HepG2 (cell line): Measurements from ENCODE around the gene ADCY1. TPM values are rescaled to one million over a fixed set of nuclear protein-coding genes. Genes with fewer than 3 reads are reported as not detected.

ENCODE experiments used
- ATAC-seq: fragments of 200-7000 bp; cut with Tn5 transposase; 3 replicates; pipeline ENCODE4 v1.9.1; 2020; ENCODE audit warnings: mild to moderate bottlenecking, moderate library complexity
- BruUV-seq: library from RNA; stranded (reverse); fragments of 400-500 nt; replicated peaks from 2 replicates; lab custom pipeline; 2021; lab: Mats Ljungman, UMichigan
- CTCF ChIA-PET: fragments of 300-600 bp; formaldehyde crosslinking; extraction: SDS; loops from one replicate; lab custom pipeline; 2021; ENCODE audit warnings: low total read pairs, inconsistent platforms, low intra/inter-chr PET ratio; lab: Yijun Ruan, JAX
- POLR2A ChIA-PET: fragments of 350-600 bp; sonication (Branson Sonifier 250); formaldehyde crosslinking; loops from one replicate; lab custom pipeline; 2020; ENCODE audit warnings: antibody characterized with exemption, inconsistent platforms; lab: Yijun Ruan, JAX
- DNase-seq: peaks from one replicate; pipeline ENCODE4 v3.0.0-alpha.2; 2015; ENCODE audit warnings: low spot score
- FAIRE-seq: peaks from 3 replicates; lab custom pipeline; 2011; peaks lifted over from hg19 to GRCh38; lab: Jason Lieb, UNC
- H2AFZ ChIP-seq: one replicate; pipeline ENCODE4 v1.6.1; 2011; ENCODE audit warnings: low read length, inconsistent platforms
- H3K27ac ChIP-seq: fragments of 300-600 bp; 3 replicates; pipeline ENCODE4 v1.8.0; 2011; ENCODE audit warnings: mixed run types, mild to moderate bottlenecking, mixed read lengths, low read length, inconsistent platforms; ENCODE audit not compliant: insufficient read depth; ENCODE audit errors: extremely low read length
- H3K27me3 ChIP-seq, 2 experiments: fragments of 200-600 bp in 1 of 2; 2 replicates in 1 of 2; 3 replicates in 1 of 2; pipeline versions ENCODE4 v1.6.0 to v1.8.0; 2011; ENCODE audit warnings: low read length in 2 of 2, mild to moderate bottlenecking in 2 of 2, moderate library complexity in 2 of 2, inconsistent platforms in 1 of 2; ENCODE audit not compliant: insufficient read depth in 2 of 2, control insufficient read depth in 1 of 2
- H3K36me3 ChIP-seq, 2 experiments: fragments of 200-600 bp in 1 of 2; replicated peaks in 1 of 2; 2 replicates in 1 of 2; 3 replicates in 1 of 2; pipeline versions ENCODE4 v1.5.1 to v1.8.0; 2011; ENCODE audit warnings: low read length in 2 of 2, inconsistent platforms in 1 of 2; ENCODE audit not compliant: insufficient read depth in 2 of 2, control insufficient read depth in 1 of 2
- H3K4me1 ChIP-seq: 2 replicates; pipeline ENCODE4 v1.5.1; 2012; ENCODE audit warnings: low read length, inconsistent platforms; ENCODE audit not compliant: insufficient read depth
- H3K4me2 ChIP-seq: 2 replicates; pipeline ENCODE4 v1.6.0; 2011; ENCODE audit warnings: low read depth, low read length, inconsistent platforms
- H3K4me3 ChIP-seq, 3 experiments: fragments of 200-600 bp in 1 of 3; sonication (generic), shearing (Covaris generic) in 1 of 3; replicated peaks in 1 of 3; 2 replicates each; pipeline ENCODE4 v1.5.1; 2011 to 2016; ENCODE audit warnings: low read length in 3 of 3, inconsistent platforms in 2 of 3, low read depth in 2 of 3, mild to moderate bottlenecking in 2 of 3, control low read depth in 1 of 3, mixed read lengths in 1 of 3; ENCODE audit not compliant: insufficient read depth in 1 of 3
- H3K79me2 ChIP-seq: one replicate; pipeline ENCODE4 v1.6.1; 2011; ENCODE audit warnings: low read length, inconsistent platforms; ENCODE audit not compliant: insufficient read depth
- H3K9ac ChIP-seq: 2 replicates; pipeline ENCODE4 v1.6.0; 2011; ENCODE audit warnings: mild to moderate bottlenecking, low read depth, low read length, inconsistent platforms; ENCODE audit not compliant: insufficient read depth
- H3K9me3 ChIP-seq: 2 replicates; pipeline ENCODE4 v1.5.1; 2012; ENCODE audit warnings: mild to moderate bottlenecking, low read length
- H4K20me1 ChIP-seq: 2 replicates; pipeline ENCODE4 v1.6.0; 2011; ENCODE audit warnings: inconsistent platforms, mild to moderate bottlenecking, low read length, moderate library complexity; ENCODE audit not compliant: insufficient read depth
- ATAD3A ChIP-seq: sonication (generic); formaldehyde crosslinking; IDR thresholded peaks from 2 replicates; pipeline ENCODE4 v1.4.0; 2020; ENCODE audit warnings: missing genetic modification reagents
- BHLHE40 ChIP-seq: IDR thresholded peaks from 2 replicates; pipeline ENCODE4 v1.6.1; 2011; ENCODE audit warnings: low read length, improper control_type of control experiment
- GZF1 ChIP-seq: sonication (generic); formaldehyde crosslinking; IDR thresholded peaks from 2 replicates; pipeline ENCODE4 v1.5.1; 2020; ENCODE audit warnings: mild to moderate bottlenecking, missing genetic modification reagents
- HOXA5 ChIP-seq: sonication (generic); formaldehyde crosslinking; IDR thresholded peaks from 2 replicates; pipeline ENCODE4 v1.4.0; 2020; ENCODE audit warnings: missing genetic modification reagents
- MEF2D ChIP-seq: sonication (generic); formaldehyde crosslinking; IDR thresholded peaks from 2 replicates; pipeline ENCODE4 v1.5.1; 2020; ENCODE audit warnings: mild to moderate bottlenecking, missing genetic modification reagents
- MTA3 ChIP-seq: sonication (generic); formaldehyde crosslinking; IDR thresholded peaks from 2 replicates; pipeline ENCODE4 v1.4.0; 2020; ENCODE audit warnings: missing genetic modification reagents
- NPAS2 ChIP-seq: sonication (generic); formaldehyde crosslinking; IDR thresholded peaks from 2 replicates; pipeline ENCODE4 v1.8.0; 2022; ENCODE audit warnings: mild to moderate bottlenecking, missing genetic modification reagents, borderline replicate concordance
- ZNF549 ChIP-seq: sonication (generic); formaldehyde crosslinking; IDR thresholded peaks from 2 replicates; pipeline ENCODE4 v1.5.0; 2020; ENCODE audit warnings: missing genetic modification reagents
- ZNF564 ChIP-seq: sonication (generic); formaldehyde crosslinking; IDR thresholded peaks from 2 replicates; pipeline ENCODE4 v1.8.1; 2023; ENCODE audit warnings: mild to moderate bottlenecking, missing genetic modification reagents
- ZNF614 ChIP-seq: IDR thresholded peaks from 2 replicates; pipeline ENCODE4 v1.6.1; 2018; ENCODE audit warnings: missing biosample characterization, missing genetic modification reagents, inconsistent platforms, borderline replicate concordance
- ZNF674 ChIP-seq: sonication (generic); formaldehyde crosslinking; IDR thresholded peaks from 2 replicates; pipeline ENCODE4 v1.5.0; 2020; ENCODE audit warnings: low read depth, mild to moderate bottlenecking, missing genetic modification reagents
- WGBS: methylation state at CpG from one replicate; pipeline ENCODE4 v1.1.6; 2017; ENCODE audit warnings: low lambda C conversion rate; 5-methylcytosine and 5-hydroxymethylcytosine counted together
- in situ Hi-C: cut with HindIII; loops from 2 replicates; pipeline ENCODE4 v1.10.0; 2017; ENCODE audit warnings: low pct_unique_long_range_greater_than_20kb; ENCODE audit not compliant: extremely low pct_ligation_motif_present
- intact Hi-C: fragments of 100-400 bp; cut with micrococcal nuclease; formaldehyde crosslinking; loops from one replicate; pipeline ENCODE4 v1.10.0; 2022; ENCODE audit not compliant: unreplicated experiment
- polyA plus RNA-seq, 8 experiments: library from polyadenylated mRNA; depleted of rRNA in 3 of 8; stranded (reverse) in 7 of 8; unstranded in 1 of 8; fragments of >200 nt; fragmentation: Illumina TruSeq in 4 of 8; extraction: Trizol in 4 of 8; gene quantifications; 2 replicates each; pipeline versions ENCODE4 v1.2.1 to v1.2.3, GENCODE V29; 2011 to 2016; ENCODE audit warnings: low read depth in 4 of 8, missing spikeins in 1 of 8, mixed read lengths in 1 of 8; ENCODE audit not compliant: insufficient read depth in 1 of 8
- total RNA-seq, 5 experiments: library from RNA; depleted of rRNA; stranded (reverse); fragments of >200 nt; fragmentation: Illumina TruSeq; extraction: Trizol; gene quantifications; 2 replicates each; pipeline ENCODE4 v1.2.3, GENCODE V29; 2016; ENCODE audit warnings: low read depth in 1 of 5
- TF ChIP-seq, protein P1 (sequence below): sonication (generic); formaldehyde crosslinking; IDR thresholded peaks from 2 replicates; pipeline ENCODE4 v1.4.0; 2020; ENCODE audit warnings: mild to moderate bottlenecking, missing genetic modification reagents
- TF ChIP-seq, protein P2 (sequence below): sonication (generic); formaldehyde crosslinking; IDR thresholded peaks from 2 replicates; pipeline ENCODE4 v1.4.0; 2020; ENCODE audit warnings: missing genetic modification reagents
- TF ChIP-seq, protein P3 (sequence below): sonication (generic); formaldehyde crosslinking; IDR thresholded peaks from 2 replicates; pipeline ENCODE4 v1.4.0; 2020; ENCODE audit warnings: missing genetic modification reagents

ADCY1 gene
- total and polyA plus RNA-seq, 2 of the 13 experiments (the other 11 are each of a cell fraction or from before 2014, with no cell fraction given) = 0.80 to 1.2 TPM

GRCh38 chr7:45566961-45567360 is 7.2 kb upstream of the ADCY1 start:
- H3K9me3 ChIP-seq = no peaks in the 10 kb centered on the region
- in situ Hi-C loops = no loop called here
- peaks cover 4 to 35% of the 10 kb centered on the region in 2 experiments for H3K27me3 ChIP-seq
- no peaks in the 10 kb centered on the region for H3K4me1 ChIP-seq
- TF ChIP-seq HOXA5 (CRISPR knock-in tag) = no peak
- no peak overlapping the region for H3K9ac ChIP-seq
- no peaks in the 10 kb centered on the region for H3K36me3 ChIP-seq
- no peak overlapping the region for H3K4me3 ChIP-seq
- no peak for DNase-seq
- CTCF ChIA-PET = no interaction called here
- ATAC-seq = no peak
- 33% methylated on average over 4 of the region's 4 CpGs for WGBS
- H3K79me2 ChIP-seq = no peaks in the 10 kb centered on the region
- POLR2A ChIA-PET = no interaction called here
- no peak for FAIRE-seq
- no peak overlapping the region for H2AFZ ChIP-seq
- H3K27ac ChIP-seq = no peak overlapping the region
- H3K4me2 ChIP-seq = no peak overlapping the region
- intact Hi-C loops = no loop called here
- no peaks in the 10 kb centered on the region for H4K20me1 ChIP-seq
- no TSS peak for BruUV-seq

DNA sequence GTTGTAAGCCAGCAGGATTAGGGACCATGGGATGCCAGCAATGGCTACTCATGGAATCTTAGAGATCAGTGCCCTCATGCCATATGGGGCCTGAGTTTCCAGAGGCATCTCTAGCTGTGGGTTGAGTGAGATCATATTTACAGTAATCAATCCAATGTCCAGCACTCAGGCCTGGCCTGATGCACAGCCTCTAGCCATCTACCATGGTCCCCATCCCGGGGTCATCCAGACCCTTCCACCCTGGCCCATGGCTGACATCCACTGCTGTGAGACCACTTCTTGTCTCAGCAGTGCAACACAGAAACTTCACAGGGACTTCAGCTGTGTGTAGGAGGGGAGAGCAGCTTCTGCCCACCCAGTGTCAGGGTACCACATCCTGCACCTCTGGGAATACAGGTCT is 6.5 kb upstream of the ADCY1 start:
- Histone ChIP-seq H3K27ac (no peak overlapping the region), H3K36me3 (no peaks in the 10 kb centered on the region), H3K9ac (no peak overlapping the region), H3K4me3 (no peak overlapping the region), H4K20me1 (no peaks in the 10 kb centered on the region), H3K27me3 (peaks cover 4 to 39% of the 10 kb centered on the region in 2 experiments), H3K79me2 (no peaks in the 10 kb centered on the region), H3K4me1 (no peaks in the 10 kb centered on the region), H3K9me3 (no peaks in the 10 kb centered on the region), H3K4me2 (no peak overlapping the region), H2AFZ (no peak overlapping the region)
- TF ChIP-seq, protein P1, sequence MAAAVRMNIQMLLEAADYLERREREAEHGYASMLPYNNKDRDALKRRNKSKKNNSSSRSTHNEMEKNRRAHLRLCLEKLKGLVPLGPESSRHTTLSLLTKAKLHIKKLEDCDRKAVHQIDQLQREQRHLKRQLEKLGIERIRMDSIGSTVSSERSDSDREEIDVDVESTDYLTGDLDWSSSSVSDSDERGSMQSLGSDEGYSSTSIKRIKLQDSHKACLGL = no peak
- no peak for TF ChIP-seq ZNF614 (CRISPR knock-in tag)
- TF ChIP-seq MTA3 (CRISPR knock-in tag) = no peak
- TF ChIP-seq, protein P2, sequence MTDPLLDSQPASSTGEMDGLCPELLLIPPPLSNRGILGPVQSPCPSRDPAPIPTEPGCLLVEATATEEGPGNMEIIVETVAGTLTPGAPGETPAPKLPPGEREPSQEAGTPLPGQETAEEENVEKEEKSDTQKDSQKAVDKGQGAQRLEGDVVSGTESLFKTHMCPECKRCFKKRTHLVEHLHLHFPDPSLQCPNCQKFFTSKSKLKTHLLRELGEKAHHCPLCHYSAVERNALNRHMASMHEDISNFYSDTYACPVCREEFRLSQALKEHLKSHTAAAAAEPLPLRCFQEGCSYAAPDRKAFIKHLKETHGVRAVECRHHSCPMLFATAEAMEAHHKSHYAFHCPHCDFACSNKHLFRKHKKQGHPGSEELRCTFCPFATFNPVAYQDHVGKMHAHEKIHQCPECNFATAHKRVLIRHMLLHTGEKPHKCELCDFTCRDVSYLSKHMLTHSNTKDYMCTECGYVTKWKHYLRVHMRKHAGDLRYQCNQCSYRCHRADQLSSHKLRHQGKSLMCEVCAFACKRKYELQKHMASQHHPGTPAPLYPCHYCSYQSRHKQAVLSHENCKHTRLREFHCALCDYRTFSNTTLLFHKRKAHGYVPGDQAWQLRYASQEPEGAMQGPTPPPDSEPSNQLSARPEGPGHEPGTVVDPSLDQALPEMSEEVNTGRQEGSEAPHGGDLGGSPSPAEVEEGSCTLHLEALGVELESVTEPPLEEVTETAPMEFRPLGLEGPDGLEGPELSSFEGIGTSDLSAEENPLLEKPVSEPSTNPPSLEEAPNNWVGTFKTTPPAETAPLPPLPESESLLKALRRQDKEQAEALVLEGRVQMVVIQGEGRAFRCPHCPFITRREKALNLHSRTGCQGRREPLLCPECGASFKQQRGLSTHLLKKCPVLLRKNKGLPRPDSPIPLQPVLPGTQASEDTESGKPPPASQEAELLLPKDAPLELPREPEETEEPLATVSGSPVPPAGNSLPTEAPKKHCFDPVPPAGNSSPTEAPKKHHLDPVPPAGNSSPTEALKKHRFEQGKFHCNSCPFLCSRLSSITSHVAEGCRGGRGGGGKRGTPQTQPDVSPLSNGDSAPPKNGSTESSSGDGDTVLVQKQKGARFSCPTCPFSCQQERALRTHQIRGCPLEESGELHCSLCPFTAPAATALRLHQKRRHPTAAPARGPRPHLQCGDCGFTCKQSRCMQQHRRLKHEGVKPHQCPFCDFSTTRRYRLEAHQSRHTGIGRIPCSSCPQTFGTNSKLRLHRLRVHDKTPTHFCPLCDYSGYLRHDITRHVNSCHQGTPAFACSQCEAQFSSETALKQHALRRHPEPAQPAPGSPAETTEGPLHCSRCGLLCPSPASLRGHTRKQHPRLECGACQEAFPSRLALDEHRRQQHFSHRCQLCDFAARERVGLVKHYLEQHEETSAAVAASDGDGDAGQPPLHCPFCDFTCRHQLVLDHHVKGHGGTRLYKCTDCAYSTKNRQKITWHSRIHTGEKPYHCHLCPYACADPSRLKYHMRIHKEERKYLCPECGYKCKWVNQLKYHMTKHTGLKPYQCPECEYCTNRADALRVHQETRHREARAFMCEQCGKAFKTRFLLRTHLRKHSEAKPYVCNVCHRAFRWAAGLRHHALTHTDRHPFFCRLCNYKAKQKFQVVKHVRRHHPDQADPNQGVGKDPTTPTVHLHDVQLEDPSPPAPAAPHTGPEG (CRISPR knock-in tag) = no peak
- no peak for TF ChIP-seq ZNF549 (CRISPR knock-in tag)
- TF ChIP-seq NPAS2 (CRISPR knock-in tag) = no peak
- TF ChIP-seq MEF2D (CRISPR knock-in tag) = no peak
- TF ChIP-seq ZNF674 (CRISPR knock-in tag) = no peak
- no peak for TF ChIP-seq ZNF564 (CRISPR knock-in tag)
- TF ChIP-seq ATAD3A = no peak
- TF ChIP-seq, protein P3, sequence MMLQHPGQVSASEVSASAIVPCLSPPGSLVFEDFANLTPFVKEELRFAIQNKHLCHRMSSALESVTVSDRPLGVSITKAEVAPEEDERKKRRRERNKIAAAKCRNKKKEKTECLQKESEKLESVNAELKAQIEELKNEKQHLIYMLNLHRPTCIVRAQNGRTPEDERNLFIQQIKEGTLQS (CRISPR knock-in tag) = no peak
- TF ChIP-seq BHLHE40 = no peak
- TF ChIP-seq GZF1 = no peak
- no CpG with 5 or more reads among the region's 1 CpG for WGBS
- intact Hi-C loops = no loop called here
- no TSS peak for BruUV-seq
- no peak for FAIRE-seq
- no peak for DNase-seq
- ChIA-PET CTCF (no interaction called here), POLR2A (no interaction called here)
- in situ Hi-C loops = no loop called here
- no peak for ATAC-seq
